HG02870 (cell line): Measurements from ENCODE around the gene RSU1.
"Not testable (repeated sequence)": the region's sequence is repeated elsewhere in the genome, so short reads cannot be mapped to it uniquely, and the experiment has no call there.

ENCODE experiments used
- ATAC-seq: cut with Tn5 transposase; IDR thresholded peaks from one replicate; pipeline ENCODE4 v1.9.1; 2021; ENCODE audit warnings: mild to moderate bottlenecking, moderate library complexity; ENCODE audit not compliant: unreplicated experiment

Gene RSU1

GRCh38 chr10:16788125-16788524 lies 29.1 kb downstream of the RSU1 start:
- ATAC-seq: no peak

- no peak for ATAC-seq
Observed at GRCh38 chr10:16787361-16787791, 29.8 kb downstream of the RSU1 start.

- ATAC-seq: no peak
Observed at GRCh38 chr10:16780338-16780880, 36.8 kb downstream of the RSU1 start.

- peak; percentile 89 for ATAC-seq
Observed at GRCh38 chr10:16779384-16779915, 37.8 kb downstream of the RSU1 start.

GRCh38 chr10:16777473-16778370 lies 39.5 kb downstream of the RSU1 start:
- ATAC-seq: no peak

GRCh38 chr10:16776896-16777295 lies 40.3 kb downstream of the RSU1 start:
- ATAC-seq: no peak

GRCh38 chr10:16773334-16773733 lies 43.9 kb downstream of the RSU1 start:
- no peak for ATAC-seq

- ATAC-seq: peak; percentile 84
Observed at GRCh38 chr10:16770670-16771069, 46.6 kb downstream of the RSU1 start.

- ATAC-seq: no peak
Observed at GRCh38 chr10:16770141-16770540, 47.1 kb downstream of the RSU1 start.

- ATAC-seq: no peak
Observed at GRCh38 chr10:16769331-16769730, 47.9 kb downstream of the RSU1 start.

- no peak for ATAC-seq
Observed at GRCh38 chr10:16768702-16769101, 48.5 kb downstream of the RSU1 start.

GRCh38 chr10:16765509-16766375 lies 51.5 kb downstream of the RSU1 start:
- peak; percentile 55 for ATAC-seq

GRCh38 chr10:16761300-16761699 lies 55.9 kb downstream of the RSU1 start:
- no peak for ATAC-seq

- ATAC-seq: no peak
Observed at GRCh38 chr10:16756561-16757221, 60.5 kb downstream of the RSU1 start.

GRCh38 chr10:16754765-16755164 lies 62.5 kb downstream of the RSU1 start:
- no peak for ATAC-seq

- not testable (repeated sequence) for ATAC-seq
Observed at GRCh38 chr10:16752849-16753248, 64.4 kb downstream of the RSU1 start.

GRCh38 chr10:16752099-16752498 lies 65.1 kb downstream of the RSU1 start:
- no peak for ATAC-seq

GRCh38 chr10:16751244-16751643 lies 66.0 kb downstream of the RSU1 start:
- no peak for ATAC-seq

- ATAC-seq: no peak
Observed at GRCh38 chr10:16750461-16750860, 66.8 kb downstream of the RSU1 start.

GRCh38 chr10:16748749-16749148 lies 68.5 kb downstream of the RSU1 start:
- ATAC-seq: no peak

GRCh38 chr10:16746856-16747255 lies 70.4 kb downstream of the RSU1 start:
- no peak for ATAC-seq
